Measurements from ENCODE around the gene PLXNB1. TPM values are rescaled to one million over a fixed set of nuclear protein-coding genes. Genes with fewer than 3 reads are reported as not detected.

Gene PLXNB1
- total and polyA plus RNA-seq, 2 of the 13 experiments (the other 11 are each of a cell fraction or from before 2014, with no cell fraction given), result 86.0 to 143 TPM

DNA sequence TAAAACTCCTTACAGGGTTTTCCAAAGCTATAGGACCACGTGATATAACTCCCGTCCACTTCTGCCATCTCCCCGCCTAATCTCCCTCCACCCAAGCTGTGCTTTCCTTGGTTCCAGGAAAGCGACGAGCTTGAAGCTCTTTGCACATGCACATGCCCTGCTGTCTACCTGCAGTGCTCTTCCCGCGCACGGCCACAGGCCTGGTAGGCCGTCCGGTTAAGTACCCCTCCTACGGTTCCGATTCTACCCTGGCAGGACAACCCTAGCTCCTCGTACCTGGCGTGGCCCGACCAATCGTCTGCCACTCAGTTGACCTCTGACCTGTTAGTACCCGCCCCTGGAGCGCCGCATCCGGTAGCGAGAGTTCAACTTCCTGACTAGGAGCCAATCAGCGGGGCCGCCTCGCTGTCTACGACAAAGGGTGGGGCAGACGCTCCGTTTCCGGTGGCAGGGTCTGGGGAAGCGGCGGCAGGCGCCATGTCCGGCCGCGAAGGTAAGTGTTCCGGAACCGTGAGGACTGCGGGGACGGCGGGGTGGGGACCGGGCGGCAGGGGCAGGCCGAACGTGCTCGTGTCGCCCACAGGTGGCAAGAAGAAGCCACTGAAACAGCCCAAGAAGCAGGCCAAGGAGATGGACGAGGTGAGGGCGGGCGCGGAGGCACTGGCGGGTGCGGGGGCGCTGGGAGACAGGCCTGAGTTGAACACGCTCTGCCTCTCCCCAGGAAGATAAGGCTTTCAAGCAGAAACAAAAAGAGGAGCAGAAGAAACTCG lies 10.1 kb upstream of the PLXNB1 start, which contains the start of the genes CCDC51 and TMA7 (continued):
- no peak for TF ChIP-seq ZNF710 (CRISPR knock-in tag; IDR thresholded peaks at IDR 0.05; ENCODE audit: borderline replicate concordance)
- no peak for TF ChIP-seq CENPT (CRISPR knock-in tag; IDR thresholded peaks at IDR 0.05; ENCODE audit: low read depth)
- TF ChIP-seq NR2C2 (CRISPR knock-in tag; IDR thresholded peaks at IDR 0.05; ENCODE audit: borderline replicate concordance), result peak; percentile 100
- no peak for TF ChIP-seq ZFP41 (CRISPR knock-in tag; IDR thresholded peaks at IDR 0.05; ENCODE audit: borderline replicate concordance)
- no peak for TF ChIP-seq MAF1 (CRISPR knock-in tag; IDR thresholded peaks at IDR 0.05; ENCODE audit: borderline replicate concordance)
- TF ChIP-seq NCOA2 (CRISPR knock-in tag; IDR thresholded peaks at IDR 0.05), result peak; percentile 47
- TF ChIP-seq MYNN (CRISPR knock-in tag; IDR thresholded peaks at IDR 0.05; ENCODE audit: low read depth), result no peak
- TF ChIP-seq POGZ (CRISPR knock-in tag; IDR thresholded peaks at IDR 0.05), result peak; percentile 89
- TF ChIP-seq ZNF569 (CRISPR knock-in tag; IDR thresholded peaks at IDR 0.05; ENCODE audit: borderline replicate concordance), result no peak
- TF ChIP-seq MTF1 (CRISPR knock-in tag; IDR thresholded peaks at IDR 0.05), result no peak
- no peak for TF ChIP-seq PCBP2 (optimal IDR thresholded peaks at IDR 0.05; ENCODE audit: low read depth, low read length, poor library complexity, severe bottlenecking)
- TF ChIP-seq GABPA (IDR thresholded peaks at IDR 0.05; ENCODE audit: low read depth, low read length), result peak; percentile 94
- peak; percentile 99 for TF ChIP-seq GABPA (CRISPR knock-in tag; IDR thresholded peaks at IDR 0.05; ENCODE audit: low read depth)
- no peak for TF ChIP-seq GLI4 (CRISPR knock-in tag; IDR thresholded peaks at IDR 0.05; ENCODE audit: borderline replicate concordance)
- peak; percentile 87; the same call in 1 of the 2 replicates for TF ChIP-seq ZNF784 (CRISPR knock-in tag; IDR thresholded peaks at IDR 0.05; ENCODE audit: borderline replicate concordance)
- TF ChIP-seq, protein P1, sequence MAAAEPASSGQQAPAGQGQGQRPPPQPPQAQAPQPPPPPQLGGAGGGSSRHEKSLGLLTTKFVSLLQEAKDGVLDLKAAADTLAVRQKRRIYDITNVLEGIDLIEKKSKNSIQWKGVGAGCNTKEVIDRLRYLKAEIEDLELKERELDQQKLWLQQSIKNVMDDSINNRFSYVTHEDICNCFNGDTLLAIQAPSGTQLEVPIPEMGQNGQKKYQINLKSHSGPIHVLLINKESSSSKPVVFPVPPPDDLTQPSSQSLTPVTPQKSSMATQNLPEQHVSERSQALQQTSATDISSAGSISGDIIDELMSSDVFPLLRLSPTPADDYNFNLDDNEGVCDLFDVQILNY (CRISPR knock-in tag; conservative IDR thresholded peaks at IDR 0.05), result no peak; the same call in 1 of the 2 replicates
- no peak for TF ChIP-seq STAT6 (CRISPR knock-in tag; IDR thresholded peaks at IDR 0.05; ENCODE audit: borderline replicate concordance)

Measured in HepG2 (cell line).